Suprapubic skin (tissue), 4 donors: ENCODE measurements around the gene TPCN2. TPM values are rescaled to one million over a fixed set of nuclear protein-coding genes. Genes with fewer than 3 reads are reported as not detected.
A peak's percentile ranks its signal among the peaks of the same experiment; 100 is the strongest.

Experiments used
- DNase-seq, 2 donors: peaks; one replicate each; pipeline ENCODE4 v3.0.0-alpha.2; 2019; ENCODE audit warnings: low spot score in 2 of 2
- H3K27ac ChIP-seq: fragments of 200-600 bp; sonication (generic); one replicate; pipeline ENCODE4 v1.5.1; 2019
- H3K27me3 ChIP-seq: fragments of 200-600 bp; sonication (generic); one replicate; pipeline ENCODE4 v1.5.1; 2019
- H3K36me3 ChIP-seq: fragments of 200-600 bp; sonication (generic); one replicate; pipeline ENCODE4 v1.5.1; 2019
- H3K4me1 ChIP-seq: fragments of 200-600 bp; sonication (generic); one replicate; pipeline ENCODE4 v1.5.1; 2019
- H3K4me3 ChIP-seq: fragments of 200-600 bp; sonication (generic); one replicate; pipeline ENCODE4 v1.5.1; 2019; ENCODE audit warnings: mild to moderate bottlenecking
- H3K9me3 ChIP-seq: fragments of 200-600 bp; sonication (generic); one replicate; pipeline ENCODE4 v1.5.1; 2019
- EP300 ChIP-seq: sonication (generic); formaldehyde crosslinking; IDR thresholded peaks from one replicate; pipeline ENCODE4 v1.6.1; 2017; ENCODE audit warnings: antibody characterized with exemption
- POLR2A ChIP-seq, 2 donors: fragments of 450-650 bp; IDR thresholded peaks; one replicate each; pipeline ENCODE4 v1.6.1; 2017; ENCODE audit warnings: antibody characterized with exemption in 2 of 2, mild to moderate bottlenecking in 2 of 2, moderate library complexity in 2 of 2
- POLR2AphosphoS5 ChIP-seq, 3 donors: sonication (generic); formaldehyde crosslinking; IDR thresholded peaks; one replicate each; pipeline ENCODE4 v1.6.1; 2017; ENCODE audit warnings: antibody characterized with exemption in 3 of 3
- WGBS: methylation state at CpG from one replicate; pipeline ENCODE4 v1.1.5; 2018; 5-methylcytosine and 5-hydroxymethylcytosine counted together
- total RNA-seq, 4 donors: library from RNA; depleted of rRNA; stranded (reverse); fragments of >200 nt; gene quantifications; one replicate each; pipeline ENCODE4 v1.1.0, GENCODE V29; 2016
- TF ChIP-seq, protein P1 (sequence below), 2 donors: fragments of 200-600 bp in 1 of 2; fragments of 450-650 bp in 1 of 2; sonication (generic) in 1 of 2; IDR thresholded peaks; one replicate each; pipeline ENCODE4 v1.5.1; 2016 to 2019; ENCODE audit warnings: antibody characterized with exemption in 2 of 2, mild to moderate bottlenecking in 1 of 2, moderate library complexity in 1 of 2

The TPCN2 gene
- total RNA-seq, 4 donors from 2014 or later: 8.4 to 30.3 (median 24.4) TPM

DNA sequence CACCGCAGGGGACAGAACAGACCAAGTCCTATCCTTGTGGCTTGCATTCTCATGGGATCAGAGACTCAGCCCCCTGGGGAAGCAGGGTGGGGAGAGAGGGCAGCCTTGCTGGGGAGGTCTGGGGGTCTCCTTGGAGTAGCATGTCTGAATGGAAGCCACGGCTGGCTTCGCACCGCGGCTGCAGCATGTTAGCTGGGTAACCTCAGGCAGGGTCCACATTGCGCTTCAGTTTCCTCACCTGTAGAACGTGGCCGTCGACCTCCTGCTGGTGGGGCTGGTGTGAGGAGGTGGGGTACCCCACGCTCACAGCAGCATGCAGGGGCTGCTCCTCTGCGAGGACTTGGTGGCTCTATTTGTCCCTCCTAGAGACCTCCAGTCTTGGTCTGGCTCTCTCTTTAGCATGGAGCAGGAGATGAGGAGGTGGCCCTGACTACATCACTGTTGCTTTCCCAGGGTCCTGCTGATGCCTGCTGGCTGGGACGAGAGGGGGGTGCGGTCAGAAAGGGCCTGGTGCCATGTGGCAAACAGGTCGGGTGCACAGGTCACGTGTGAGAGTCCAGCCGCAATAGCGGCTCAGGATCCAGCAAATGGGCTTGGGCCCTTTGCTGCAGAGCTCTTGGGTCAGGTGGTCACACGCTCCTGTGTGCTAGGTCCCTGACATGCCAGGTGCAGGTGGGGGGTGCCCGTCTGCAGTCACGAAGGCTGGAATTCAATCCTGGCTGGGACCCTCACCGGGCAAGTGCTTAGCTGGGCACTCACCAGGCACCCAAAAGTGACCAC, 71.6 kb downstream of the TPCN2 start:
- H3K27me3 ChIP-seq: no peaks in the 10 kb centered on the region
- H3K9me3 ChIP-seq: no peaks in the 10 kb centered on the region
- no peak for DNase-seq
- TF ChIP-seq, protein P1, sequence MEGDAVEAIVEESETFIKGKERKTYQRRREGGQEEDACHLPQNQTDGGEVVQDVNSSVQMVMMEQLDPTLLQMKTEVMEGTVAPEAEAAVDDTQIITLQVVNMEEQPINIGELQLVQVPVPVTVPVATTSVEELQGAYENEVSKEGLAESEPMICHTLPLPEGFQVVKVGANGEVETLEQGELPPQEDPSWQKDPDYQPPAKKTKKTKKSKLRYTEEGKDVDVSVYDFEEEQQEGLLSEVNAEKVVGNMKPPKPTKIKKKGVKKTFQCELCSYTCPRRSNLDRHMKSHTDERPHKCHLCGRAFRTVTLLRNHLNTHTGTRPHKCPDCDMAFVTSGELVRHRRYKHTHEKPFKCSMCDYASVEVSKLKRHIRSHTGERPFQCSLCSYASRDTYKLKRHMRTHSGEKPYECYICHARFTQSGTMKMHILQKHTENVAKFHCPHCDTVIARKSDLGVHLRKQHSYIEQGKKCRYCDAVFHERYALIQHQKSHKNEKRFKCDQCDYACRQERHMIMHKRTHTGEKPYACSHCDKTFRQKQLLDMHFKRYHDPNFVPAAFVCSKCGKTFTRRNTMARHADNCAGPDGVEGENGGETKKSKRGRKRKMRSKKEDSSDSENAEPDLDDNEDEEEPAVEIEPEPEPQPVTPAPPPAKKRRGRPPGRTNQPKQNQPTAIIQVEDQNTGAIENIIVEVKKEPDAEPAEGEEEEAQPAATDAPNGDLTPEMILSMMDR (IDR thresholded peaks at IDR 0.05): no peak
- TF ChIP-seq POLR2AphosphoS5 (IDR thresholded peaks at IDR 0.05) (no peak), EP300 (no peak), POLR2A (IDR thresholded peaks at IDR 0.05) (no peak)
- no peak overlapping the region for H3K4me3 ChIP-seq
- no peak overlapping the region for H3K27ac ChIP-seq
- H3K36me3 ChIP-seq: no peaks in the 10 kb centered on the region
- H3K4me1 ChIP-seq: peaks cover 31% of the 10 kb centered on the region
- WGBS: 92% methylated on average over 5 of the region's 21 CpGs

DNA sequence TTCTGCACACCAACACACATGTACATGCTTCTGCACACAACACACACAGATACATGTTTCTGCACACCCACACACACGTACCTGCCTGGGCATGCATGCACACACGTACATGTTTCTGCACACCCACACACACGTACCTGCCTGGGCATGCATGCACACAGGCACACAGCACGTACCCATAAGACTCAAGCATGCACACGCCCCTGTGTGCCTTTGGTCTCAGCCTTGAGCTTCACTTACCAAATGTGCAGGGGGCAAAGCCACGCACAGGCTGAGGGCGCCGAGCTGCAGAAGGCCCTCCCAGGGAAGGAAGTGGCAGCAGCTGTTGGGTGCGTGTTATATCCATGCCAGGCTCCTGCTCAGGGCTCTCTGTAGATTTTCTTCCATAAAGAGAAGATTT, 72.3 kb downstream of the TPCN2 start:
- H3K9me3 ChIP-seq: no peaks in the 10 kb centered on the region
- 59% methylated on average over 7 of the region's 9 CpGs for WGBS
- TF ChIP-seq, protein P1 (IDR thresholded peaks at IDR 0.05): no peak
- peak in 1 of 3 donors; percentile 77 for TF ChIP-seq POLR2AphosphoS5 (IDR thresholded peaks at IDR 0.05)

DNA sequence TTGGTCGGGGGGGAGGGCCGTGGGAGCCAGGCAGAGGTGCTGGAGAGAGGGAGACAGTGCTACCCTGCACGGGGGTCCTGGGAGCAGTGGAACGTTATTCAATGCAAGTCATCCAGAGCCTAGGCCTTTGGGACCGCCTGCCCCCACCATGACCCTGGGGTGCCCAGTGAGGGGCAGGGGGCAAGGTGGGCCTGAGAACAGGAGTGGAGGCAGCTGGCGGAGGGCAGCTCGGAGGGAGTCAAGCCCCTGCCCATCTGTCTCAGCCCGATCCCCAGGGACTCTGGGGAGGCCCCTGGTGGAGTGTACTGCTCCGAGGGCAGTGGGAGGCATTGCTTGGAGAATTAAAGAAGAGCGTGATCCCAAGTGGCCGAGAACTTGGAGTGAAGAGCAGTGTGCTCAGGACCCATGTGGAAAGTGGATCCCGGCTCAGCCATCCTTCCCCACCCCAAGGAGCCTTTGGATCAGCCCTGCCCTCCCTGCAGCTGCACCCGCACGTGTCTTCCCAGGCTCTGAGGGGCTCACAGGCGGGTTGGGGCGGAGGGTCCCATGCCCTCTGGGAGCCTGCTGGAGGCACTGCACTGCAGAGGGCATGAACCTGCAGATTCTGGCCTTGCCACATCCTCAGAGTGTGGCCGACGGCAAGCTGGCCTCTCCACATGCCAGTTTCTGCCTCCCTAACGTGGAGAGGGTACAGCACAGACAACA, 73.0 kb downstream of the TPCN2 start:
- no peaks in the 10 kb centered on the region for H3K27me3 ChIP-seq
- peaks cover 31% of the 10 kb centered on the region for H3K4me1 ChIP-seq
- TF ChIP-seq, protein P1 (IDR thresholded peaks at IDR 0.05): no peak
- TF ChIP-seq POLR2AphosphoS5 (IDR thresholded peaks at IDR 0.05) (no peak), POLR2A (IDR thresholded peaks at IDR 0.05) (no peak), EP300 (no peak)
- H3K4me3 ChIP-seq: no peak overlapping the region
- WGBS: 73% methylated on average over 16 of the region's 19 CpGs
- no peak for DNase-seq
- no peaks in the 10 kb centered on the region for H3K9me3 ChIP-seq
- H3K27ac ChIP-seq: peak overlapping the region; percentile 76
- H3K36me3 ChIP-seq: no peaks in the 10 kb centered on the region

More for the DNA sequence above, 72.3 kb downstream of the TPCN2 start:
- H3K4me3 ChIP-seq: no peak overlapping the region
- no peaks in the 10 kb centered on the region for H3K27me3 ChIP-seq
- no peak for DNase-seq
- no peaks in the 10 kb centered on the region for H3K36me3 ChIP-seq
- peaks cover 31% of the 10 kb centered on the region for H3K4me1 ChIP-seq
- H3K27ac ChIP-seq: no peak overlapping the region

DNA sequence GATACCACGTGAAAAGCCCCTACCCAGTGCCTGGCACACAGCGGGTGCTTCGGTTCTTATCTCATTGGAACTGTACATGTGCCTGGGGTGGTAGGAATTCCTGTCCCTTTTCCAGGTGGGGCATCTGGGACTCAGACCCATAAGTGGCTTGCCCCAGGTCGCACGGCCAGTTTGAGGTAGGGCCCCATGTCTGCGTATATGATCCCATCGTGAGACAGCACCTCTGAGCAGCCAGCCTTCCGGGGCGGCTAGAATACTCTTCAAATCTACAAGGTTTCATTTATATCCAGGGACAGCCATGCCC, 73.5 kb downstream of the TPCN2 start:
- H3K27ac ChIP-seq: peak overlapping the region; percentile 76
- 74% methylated on average over 7 of the region's 9 CpGs for WGBS
- H3K4me3 ChIP-seq: no peak overlapping the region
- no peaks in the 10 kb centered on the region for H3K27me3 ChIP-seq
- H3K36me3 ChIP-seq: no peaks in the 10 kb centered on the region
- peak in 1 of 2 donors; percentile 57 for DNase-seq
- no peaks in the 10 kb centered on the region for H3K9me3 ChIP-seq
- no peak for TF ChIP-seq POLR2A (IDR thresholded peaks at IDR 0.05)
- TF ChIP-seq POLR2AphosphoS5 (IDR thresholded peaks at IDR 0.05): no peak
- TF ChIP-seq, protein P1 (IDR thresholded peaks at IDR 0.05): no peak
- no peak for TF ChIP-seq EP300
- H3K4me1 ChIP-seq: peaks cover 33% of the 10 kb centered on the region
